HepG2 (cell line): Measurements from ENCODE around the gene IFI35. TPM values are rescaled to one million over a fixed set of nuclear protein-coding genes. Genes with fewer than 3 reads are reported as not detected.

Experiments
- ARID2 ChIP-seq: sonication (generic); formaldehyde crosslinking; IDR thresholded peaks from 2 replicates; pipeline ENCODE4 v1.8.1; 2022; ENCODE audit warnings: mild to moderate bottlenecking, missing genetic modification reagents, borderline replicate concordance
- GPBP1L1 ChIP-seq: sonication (generic); formaldehyde crosslinking; IDR thresholded peaks from 2 replicates; pipeline ENCODE4 v1.5.0; 2020; ENCODE audit warnings: mild to moderate bottlenecking, missing genetic modification reagents
- IKZF1 ChIP-seq: fragments of 450-650 bp; IDR thresholded peaks from 2 replicates; pipeline ENCODE4 v1.7.1; 2016
- KLF6 ChIP-seq: IDR thresholded peaks from 2 replicates; pipeline ENCODE4 v1.8.0; 2016; ENCODE audit warnings: missing biosample characterization, missing genetic modification reagents
- MED13 ChIP-seq: sonication (generic); formaldehyde crosslinking; IDR thresholded peaks from 2 replicates; pipeline ENCODE4 v1.5.0; 2020; ENCODE audit warnings: missing genetic modification reagents
- MIER2 ChIP-seq: IDR thresholded peaks from 2 replicates; pipeline ENCODE4 v1.6.1; 2016; ENCODE audit warnings: missing biosample characterization, missing genetic modification reagents
- MXD1 ChIP-seq: sonication (generic); formaldehyde crosslinking; IDR thresholded peaks from 2 replicates; pipeline ENCODE4 v1.4.0; 2020; ENCODE audit warnings: mild to moderate bottlenecking, missing genetic modification reagents
- NFE2L2 ChIP-seq: fragments of 150-350 bp; IDR thresholded peaks from 2 replicates; pipeline ENCODE4 v1.6.1; 2014; ENCODE audit warnings: low read length
- POLR2AphosphoS5 ChIP-seq: IDR thresholded peaks from 2 replicates; pipeline ENCODE4 v1.6.1; 2012; ENCODE audit warnings: low read depth, low read length
- SAP130 ChIP-seq: IDR thresholded peaks from 2 replicates; pipeline ENCODE4 v1.6.1; 2016; ENCODE audit warnings: low read depth
- THAP7 ChIP-seq: sonication (generic); formaldehyde crosslinking; IDR thresholded peaks from 2 replicates; pipeline ENCODE4 v1.8.1; 2023; ENCODE audit warnings: mild to moderate bottlenecking, missing genetic modification reagents
- ZBTB1 ChIP-seq: sonication (generic); formaldehyde crosslinking; IDR thresholded peaks from 2 replicates; pipeline ENCODE4 v1.4.0; 2020; ENCODE audit warnings: missing genetic modification reagents, borderline replicate concordance
- ZBTB8A ChIP-seq: sonication (generic); formaldehyde crosslinking; IDR thresholded peaks from 2 replicates; pipeline ENCODE4 v1.4.0; 2020; ENCODE audit warnings: mild to moderate bottlenecking, low read depth, missing genetic modification reagents, borderline replicate concordance
- ZC3H4 ChIP-seq: sonication (generic); formaldehyde crosslinking; IDR thresholded peaks from 2 replicates; pipeline ENCODE4 v1.4.0; 2020; ENCODE audit warnings: missing genetic modification reagents, borderline replicate concordance
- ZKSCAN1 ChIP-seq: fragments of 150-350 bp; IDR thresholded peaks from 2 replicates; pipeline ENCODE4 v1.6.1; 2014; ENCODE audit warnings: low read length
- ZMYM4 ChIP-seq: sonication (generic); formaldehyde crosslinking; IDR thresholded peaks from 2 replicates; pipeline ENCODE4 v1.8.1; 2023; ENCODE audit warnings: mild to moderate bottlenecking, missing genetic modification reagents
- ZNF512 ChIP-seq: sonication (generic); formaldehyde crosslinking; IDR thresholded peaks from 2 replicates; pipeline ENCODE4 v1.4.0; 2020; ENCODE audit warnings: mild to moderate bottlenecking, missing genetic modification reagents
- ZNF576 ChIP-seq: sonication (generic); formaldehyde crosslinking; IDR thresholded peaks from 2 replicates; pipeline ENCODE4 v1.4.0; 2020; ENCODE audit warnings: mild to moderate bottlenecking, missing genetic modification reagents
- ZNF646 ChIP-seq: sonication (generic); formaldehyde crosslinking; IDR thresholded peaks from 2 replicates; pipeline ENCODE4 v1.9.0; 2021; ENCODE audit warnings: mild to moderate bottlenecking, missing genetic modification reagents
- polyA plus RNA-seq, 8 experiments: library from polyadenylated mRNA; depleted of rRNA in 3 of 8; stranded (reverse) in 7 of 8; unstranded in 1 of 8; fragments of >200 nt; fragmentation: Illumina TruSeq in 4 of 8; extraction: Trizol in 4 of 8; gene quantifications; 2 replicates each; pipeline versions ENCODE4 v1.2.1 to v1.2.3, GENCODE V29; 2011 to 2016; ENCODE audit warnings: low read depth in 4 of 8, missing spikeins in 1 of 8, mixed read lengths in 1 of 8; ENCODE audit not compliant: insufficient read depth in 1 of 8
- total RNA-seq, 5 experiments: library from RNA; depleted of rRNA; stranded (reverse); fragments of >200 nt; fragmentation: Illumina TruSeq; extraction: Trizol; gene quantifications; 2 replicates each; pipeline ENCODE4 v1.2.3, GENCODE V29; 2016; ENCODE audit warnings: low read depth in 1 of 5

Gene IFI35
- total and polyA plus RNA-seq, 2 of the 13 experiments (the other 11 are each of a cell fraction or from before 2014, with no cell fraction given) = 28.9 to 38.1 TPM

DNA sequence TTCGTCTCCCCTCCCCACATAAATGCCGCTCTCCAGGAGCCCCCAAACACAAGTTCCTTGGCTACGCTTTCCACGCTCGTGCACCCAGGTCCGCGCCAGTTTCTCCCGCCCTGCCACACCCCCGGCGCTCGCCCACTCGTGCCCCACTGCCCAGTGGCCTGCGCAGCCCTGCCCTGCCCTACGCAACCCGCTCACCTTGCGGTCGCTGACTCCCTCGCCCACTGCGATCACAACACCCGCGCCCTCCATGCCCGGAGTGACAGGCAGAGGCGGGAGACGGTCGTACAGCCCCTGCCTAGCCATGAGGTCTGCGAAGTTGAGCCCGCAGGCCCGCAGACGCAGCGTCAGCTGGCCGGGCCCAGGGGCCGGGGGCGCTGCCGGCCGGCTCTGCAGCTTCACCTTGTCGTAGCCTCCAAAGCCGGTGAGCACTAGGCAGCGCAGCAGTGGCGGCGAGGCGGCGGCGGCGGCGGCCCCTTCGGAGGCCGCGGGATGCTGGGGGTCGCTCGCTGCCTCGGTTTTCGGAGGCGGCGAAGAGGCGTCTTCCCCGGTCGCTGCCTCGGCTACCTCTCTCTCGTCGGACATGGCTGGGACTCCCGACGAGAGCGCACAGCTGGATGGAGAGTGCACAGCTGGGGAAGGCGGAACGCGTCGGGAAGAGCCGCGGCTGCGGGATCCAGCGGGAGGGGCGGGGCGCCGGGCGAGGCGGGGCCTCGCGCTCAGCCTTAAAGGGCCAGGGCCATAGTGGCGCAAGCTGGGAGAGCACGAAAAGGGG, 15.3 kb downstream of the IFI35 start, which contains the start of gene VAT1 (continued):
- no peak for TF ChIP-seq ZNF646
- no peak for TF ChIP-seq NFE2L2
- peak; percentile 83 for TF ChIP-seq MXD1 (CRISPR knock-in tag)
- peak; percentile 94 for TF ChIP-seq SAP130 (CRISPR knock-in tag)
- no peak; the same call in 1 of the 2 replicates for TF ChIP-seq ZMYM4
- peak; percentile 55; the same call in 1 of the 2 replicates for TF ChIP-seq ZBTB1 (CRISPR knock-in tag)
- no peak for TF ChIP-seq ZKSCAN1
- peak; percentile 85 for TF ChIP-seq POLR2AphosphoS5
- no peak for TF ChIP-seq ZBTB8A (CRISPR knock-in tag)
- TF ChIP-seq ZC3H4 (CRISPR knock-in tag) = peak; percentile 66; the same call in 1 of the 2 replicates
- no peak for TF ChIP-seq IKZF1
- peak; percentile 93 for TF ChIP-seq ARID2 (CRISPR knock-in tag)
- TF ChIP-seq MIER2 = no peak; the same call in 1 of the 2 replicates
- no peak for TF ChIP-seq GPBP1L1 (CRISPR knock-in tag)
- peak; percentile 78; the same call in 1 of the 2 replicates for TF ChIP-seq THAP7 (CRISPR knock-in tag)
- no peak for TF ChIP-seq ZNF576 (CRISPR knock-in tag)
- TF ChIP-seq ZNF512 (CRISPR knock-in tag) = no peak
- TF ChIP-seq KLF6 (CRISPR knock-in tag) = 0 out of 2 replicates have a peak, but pooled peaks have one; percentile 42
- peak; percentile 79 for TF ChIP-seq MED13 (CRISPR knock-in tag)
